ENCODE measurements around the gene ZSWIM6. TPM values are rescaled to one million over a fixed set of nuclear protein-coding genes. Genes with fewer than 3 reads are reported as not detected.
A peak's percentile ranks its signal among the peaks of the same experiment; 100 is the strongest.
"Not testable (repeated sequence)": the region's sequence is repeated elsewhere in the genome, so short reads cannot be mapped to it uniquely, and the experiment has no call there.

ZSWIM6 gene
- polyA plus RNA-seq, 1 experiment: 11.1 TPM

GRCh38 chr5:61402244-61402823 is 70.3 kb downstream of the ZSWIM6 start:
- Histone ChIP-seq H3K27me3 (ENCODE audit: control insufficient read depth, insufficient read depth, low read length) (no peaks in the 10 kb centered on the region), H3K4me3 (ENCODE audit: low read depth, low read length) (no peak overlapping the region), H3K36me3 (ENCODE audit: control insufficient read depth, insufficient read depth, low read length) (no peaks in the 10 kb centered on the region)
- DNase-seq (ENCODE audit: low read depth): peak; percentile 21
- ChIA-PET POLR2A (no interaction called here), CTCF (no interaction called here)
- TF ChIP-seq, protein P1, sequence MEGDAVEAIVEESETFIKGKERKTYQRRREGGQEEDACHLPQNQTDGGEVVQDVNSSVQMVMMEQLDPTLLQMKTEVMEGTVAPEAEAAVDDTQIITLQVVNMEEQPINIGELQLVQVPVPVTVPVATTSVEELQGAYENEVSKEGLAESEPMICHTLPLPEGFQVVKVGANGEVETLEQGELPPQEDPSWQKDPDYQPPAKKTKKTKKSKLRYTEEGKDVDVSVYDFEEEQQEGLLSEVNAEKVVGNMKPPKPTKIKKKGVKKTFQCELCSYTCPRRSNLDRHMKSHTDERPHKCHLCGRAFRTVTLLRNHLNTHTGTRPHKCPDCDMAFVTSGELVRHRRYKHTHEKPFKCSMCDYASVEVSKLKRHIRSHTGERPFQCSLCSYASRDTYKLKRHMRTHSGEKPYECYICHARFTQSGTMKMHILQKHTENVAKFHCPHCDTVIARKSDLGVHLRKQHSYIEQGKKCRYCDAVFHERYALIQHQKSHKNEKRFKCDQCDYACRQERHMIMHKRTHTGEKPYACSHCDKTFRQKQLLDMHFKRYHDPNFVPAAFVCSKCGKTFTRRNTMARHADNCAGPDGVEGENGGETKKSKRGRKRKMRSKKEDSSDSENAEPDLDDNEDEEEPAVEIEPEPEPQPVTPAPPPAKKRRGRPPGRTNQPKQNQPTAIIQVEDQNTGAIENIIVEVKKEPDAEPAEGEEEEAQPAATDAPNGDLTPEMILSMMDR (IDR thresholded peaks at IDR 0.05; ENCODE audit: insufficient read depth, low read depth, low read length): no peak

GRCh38 chr5:61402970-61403900 is 71.2 kb downstream of the ZSWIM6 start:
- DNase-seq (ENCODE audit: low read depth): peak; percentile 18
- POLR2A ChIA-PET: no interaction called here
- Histone ChIP-seq H3K27me3 (ENCODE audit: control insufficient read depth, insufficient read depth, low read length) (no peaks in the 10 kb centered on the region), H3K4me3 (ENCODE audit: low read depth, low read length) (no peak overlapping the region), H3K36me3 (ENCODE audit: control insufficient read depth, insufficient read depth, low read length) (no peaks in the 10 kb centered on the region)
- TF ChIP-seq, protein P1 (IDR thresholded peaks at IDR 0.05; ENCODE audit: insufficient read depth, low read depth, low read length): no peak
- CTCF ChIA-PET: interaction anchor here (0.5 to 0.8 kb wide), 3 partner anchors 48 to 426 kb away, joined by 3 read pairs; no protein-coding TSS in a partner anchor

GRCh38 chr5:61405511-61406295 is 73.6 kb downstream of the ZSWIM6 start:
- TF ChIP-seq, protein P1 (IDR thresholded peaks at IDR 0.05; ENCODE audit: insufficient read depth, low read depth, low read length): no peak
- H3K36me3 ChIP-seq (ENCODE audit: control insufficient read depth, insufficient read depth, low read length): no peaks in the 10 kb centered on the region
- no peak overlapping the region for H3K4me3 ChIP-seq (ENCODE audit: low read depth, low read length)
- no peaks in the 10 kb centered on the region for H3K27me3 ChIP-seq (ENCODE audit: control insufficient read depth, insufficient read depth, low read length)
- POLR2A ChIA-PET: no interaction called here
- CTCF ChIA-PET: interaction anchor here (1.3 kb wide), 1 partner anchor 10 kb away, joined by 3 read pairs; no protein-coding TSS in a partner anchor
- no peak for DNase-seq (ENCODE audit: low read depth)

GRCh38 chr5:61406497-61406896 is 74.4 kb downstream of the ZSWIM6 start:
- H3K4me3 ChIP-seq (ENCODE audit: low read depth, low read length); H3K36me3 ChIP-seq (ENCODE audit: control insufficient read depth, insufficient read depth, low read length): not testable (repeated sequence)

GRCh38 chr5:61407706-61408270 is 75.7 kb downstream of the ZSWIM6 start:
- Histone ChIP-seq H3K27me3 (ENCODE audit: control insufficient read depth, insufficient read depth, low read length) (no peaks in the 10 kb centered on the region), H3K36me3 (ENCODE audit: control insufficient read depth, insufficient read depth, low read length) (no peaks in the 10 kb centered on the region), H3K4me3 (ENCODE audit: low read depth, low read length) (no peak overlapping the region)
- ChIA-PET POLR2A (no interaction called here), CTCF (interaction anchor here (0.6 to 1.1 kb wide), 2 partner anchors 73 to 107 kb away, joined by 3 read pairs; no protein-coding TSS in a partner anchor)
- TF ChIP-seq, protein P1 (IDR thresholded peaks at IDR 0.05; ENCODE audit: insufficient read depth, low read depth, low read length): no peak
- no peak for DNase-seq (ENCODE audit: low read depth)

More at GRCh38 chr5:61406497-61406896, 74.4 kb downstream of the ZSWIM6 start:
- CTCF ChIA-PET; DNase-seq (ENCODE audit: low read depth); H3K27me3 ChIP-seq (ENCODE audit: control insufficient read depth, insufficient read depth, low read length); POLR2A ChIA-PET: not testable (repeated sequence)

Measured in BJ (cell line).